ENCODE results near the gene CLCA1.

GRCh38 chr1:86460998-86461397, 7.7 kb upstream of the CLCA1 start:
- no peak for TF ChIP-seq POLR2A (IDR thresholded peaks at IDR 0.05)
- no peak for TF ChIP-seq CTCF (IDR thresholded peaks at IDR 0.05)
